Measurements from ENCODE around the gene ANOS1. TPM values are rescaled to one million over a fixed set of nuclear protein-coding genes. Genes with fewer than 3 reads are reported as not detected.

ANOS1 gene
- total and polyA plus RNA-seq, 5 donors from 2014 or later: not detected

Other genes starting within 250 kb of the ANOS1 start
- not detected for gene FAM9A, start 69.2 kb upstream of the ANOS1 start, total RNA-seq
- gene FAM9A, start 69.2 kb upstream of the ANOS1 start, polyA plus RNA-seq: not detected

Data from CD4-positive, CD25-positive, alpha-beta regulatory T cell (primary cell).